DND-41 (cell line): ENCODE measurements around the gene NUFIP1.
A peak's percentile ranks its signal among the peaks of the same experiment; 100 is the strongest.

Experiments used
- ATAC-seq: fragments of 200-7000 bp; cut with Tn5 transposase; 3 replicates; pipeline ENCODE4 v1.9.1; 2021; ENCODE audit warnings: low read depth; ENCODE audit not compliant: insufficient read depth
- DNase-seq: peaks from one replicate; pipeline ENCODE4 v3.0.0-alpha.2; 2020
- H2AFZ ChIP-seq: 2 replicates; pipeline ENCODE4 v1.6.0; 2012; ENCODE audit warnings: low read depth, low read length
- H3K27ac ChIP-seq: 2 replicates; pipeline ENCODE4 v1.5.1; 2012; ENCODE audit warnings: low read length, inconsistent platforms
- H3K27me3 ChIP-seq: fragments of 200-600 bp; sonication (generic); 2 replicates; pipeline ENCODE4 v1.6.0; 2012; ENCODE audit warnings: low read length, mild to moderate bottlenecking, inconsistent platforms; ENCODE audit not compliant: insufficient read depth, poor library complexity
- H3K36me3 ChIP-seq: 2 replicates; pipeline ENCODE4 v1.5.1; 2012; ENCODE audit warnings: low read length, inconsistent platforms; ENCODE audit not compliant: insufficient read depth
- H3K4me1 ChIP-seq: 2 replicates; pipeline ENCODE4 v1.5.1; 2012; ENCODE audit warnings: mild to moderate bottlenecking, low read length; ENCODE audit not compliant: insufficient read depth
- H3K4me2 ChIP-seq: 2 replicates; pipeline ENCODE4 v1.6.0; 2012; ENCODE audit warnings: mild to moderate bottlenecking, moderate library complexity, low read length, inconsistent platforms; ENCODE audit not compliant: insufficient read depth
- H3K4me3 ChIP-seq, 2 experiments: fragments of 200-600 bp in 1 of 2; shearing (Covaris generic) in 1 of 2; 2 replicates each; pipeline ENCODE4 v1.5.1; 2012 to 2016; ENCODE audit warnings: inconsistent platforms in 2 of 2, low read length in 2 of 2, mild to moderate bottlenecking in 2 of 2, low read depth in 1 of 2, moderate library complexity in 1 of 2
- H3K79me2 ChIP-seq: 2 replicates; pipeline ENCODE4 v1.6.0; 2012; ENCODE audit warnings: low read length, inconsistent platforms; ENCODE audit not compliant: insufficient read depth
- H3K9ac ChIP-seq: 2 replicates; pipeline ENCODE4 v1.6.0; 2012; ENCODE audit warnings: low read depth, mild to moderate bottlenecking, inconsistent platforms, low read length, moderate library complexity
- H3K9me3 ChIP-seq: 2 replicates; pipeline ENCODE4 v1.5.1; 2012; ENCODE audit warnings: low read length, moderate library complexity, mild to moderate bottlenecking, inconsistent platforms; ENCODE audit not compliant: insufficient read depth, severe bottlenecking
- H4K20me1 ChIP-seq: 2 replicates; pipeline ENCODE4 v1.6.0; 2012; ENCODE audit warnings: low read length; ENCODE audit not compliant: insufficient read depth
- CTCF ChIP-seq: IDR thresholded peaks from 2 replicates; pipeline ENCODE4 v1.5.1; 2012; ENCODE audit warnings: borderline replicate concordance, low read length, moderate library complexity, mild to moderate bottlenecking; ENCODE audit not compliant: poor library complexity, severe bottlenecking; ENCODE audit errors: extremely low read depth
- EZH2 ChIP-seq: IDR thresholded peaks from 3 replicates; pipeline ENCODE4 v1.6.1; 2012; ENCODE audit warnings: borderline replicate concordance, low read depth, mild to moderate bottlenecking, moderate library complexity, low read length, inconsistent platforms; ENCODE audit not compliant: severe bottlenecking

NUFIP1 gene

GRCh38 chr13:44989071-44989889 is at the start of gene NUFIP1, which contains the start of gene GPALPP1:
Gene NUFIP1 (minus strand): TSS chr13:44989471. CDS start chr13:44989436, 35 bp downstream.
Gene GPALPP1 (plus strand): TSS chr13:44989538. CDS start chr13:44989655, 117 bp downstream.
- TF ChIP-seq EZH2 (no peak), CTCF (no peak)
- Histone ChIP-seq H2AFZ (peak within 1 kb of the TSS; percentile 98), H3K27ac (peak within 1 kb of the TSS; percentile 80), H3K4me1 (peaks cover 51% of the 10 kb centered on the region), H3K9ac (peak within 1 kb of the TSS; percentile 85), H3K4me3 (peak within 1 kb of the TSS; percentile 94 to 98), H3K79me2 (peaks cover 89% of the 10 kb centered on the region), H3K27me3 (no peaks in the 10 kb centered on the region), H3K36me3 (peaks cover 20% of the 10 kb centered on the region), H3K9me3 (no peaks in the 10 kb centered on the region), H4K20me1 (peaks cover 13% of the 10 kb centered on the region; the same call in 1 of the 2 replicates), H3K4me2 (peak within 1 kb of the TSS; percentile 93)
- ATAC-seq = peak; percentile 98
- DNase-seq = peak; percentile 89

GRCh38 chr13:45036206-45036605 is 46.9 kb upstream of the NUFIP1 start:
- TF ChIP-seq EZH2 (no peak), CTCF (no peak)
- H4K20me1 ChIP-seq = no peaks in the 10 kb centered on the region

GRCh38 chr13:45034342-45034741 is 45.1 kb upstream of the NUFIP1 start:
- H4K20me1 ChIP-seq = no peaks in the 10 kb centered on the region
- H3K4me3 ChIP-seq = no peak overlapping the region
- H3K36me3 ChIP-seq = peaks cover 10% of the 10 kb centered on the region; the same call in 1 of the 2 replicates
- DNase-seq (no peak), ATAC-seq (no peak)
- no peaks in the 10 kb centered on the region for H3K79me2 ChIP-seq
- H3K4me1 ChIP-seq = no peaks in the 10 kb centered on the region
- H3K9ac ChIP-seq = no peak overlapping the region
- no peaks in the 10 kb centered on the region for H3K9me3 ChIP-seq
- no peak overlapping the region for H3K4me2 ChIP-seq
- no peak overlapping the region for H3K27ac ChIP-seq
- no peak overlapping the region for H2AFZ ChIP-seq
- H3K27me3 ChIP-seq = no peaks in the 10 kb centered on the region
- TF ChIP-seq CTCF (no peak), EZH2 (no peak)

More at GRCh38 chr13:45036206-45036605, 46.9 kb upstream of the NUFIP1 start:
- Histone ChIP-seq H3K4me1 (no peaks in the 10 kb centered on the region), H3K36me3 (peaks cover 7% of the 10 kb centered on the region; the same call in 1 of the 2 replicates), H2AFZ (no peak overlapping the region), H3K27ac (no peak overlapping the region), H3K79me2 (no peaks in the 10 kb centered on the region), H3K9me3 (no peaks in the 10 kb centered on the region), H3K4me2 (no peak overlapping the region), H3K4me3 (no peak overlapping the region), H3K9ac (no peak overlapping the region), H3K27me3 (no peaks in the 10 kb centered on the region)
- DNase-seq (no peak), ATAC-seq (no peak)
